Superior temporal gyrus (tissue), 1 donor: ENCODE measurements around the gene CUX1.
"Not testable (repeated sequence)": the region's sequence is repeated elsewhere in the genome, so short reads cannot be mapped to it uniquely, and the experiment has no call there.

Experiments used
- DNase-seq: peaks from one replicate; pipeline ENCODE4 v3.0.0-alpha.2; 2016; ENCODE audit errors: extremely low spot score

Gene CUX1

GRCh38 chr7:102214477-102215072 is 397.1 kb downstream of the CUX1 start:
- DNase-seq = no peak

GRCh38 chr7:102215256-102215655 is 397.8 kb downstream of the CUX1 start:
- no peak for DNase-seq

GRCh38 chr7:102215711-102216110 is 398.3 kb downstream of the CUX1 start:
- DNase-seq = no peak

GRCh38 chr7:102216573-102217314 is 399.3 kb downstream of the CUX1 start:
- DNase-seq = no peak

GRCh38 chr7:102220229-102220850 is 402.9 kb downstream of the CUX1 start:
- DNase-seq = no peak

- peak; percentile 22 for DNase-seq
Measured at GRCh38 chr7:102220960-102221800, 403.8 kb downstream of the CUX1 start.

- DNase-seq = no peak
Measured at GRCh38 chr7:102221961-102222360, 404.5 kb downstream of the CUX1 start.

GRCh38 chr7:102222445-102222844 is 405.0 kb downstream of the CUX1 start:
- DNase-seq = peak; percentile 59

GRCh38 chr7:102223184-102223583 is 405.8 kb downstream of the CUX1 start:
- DNase-seq = no peak

- no peak for DNase-seq
Measured at GRCh38 chr7:102225025-102225424, 407.6 kb downstream of the CUX1 start.

GRCh38 chr7:102227371-102227770 is 409.9 kb downstream of the CUX1 start:
- DNase-seq = no peak

GRCh38 chr7:102228935-102229334 is 411.5 kb downstream of the CUX1 start:
- no peak for DNase-seq

- DNase-seq = not testable (repeated sequence)
Measured at GRCh38 chr7:102230162-102230561, 412.7 kb downstream of the CUX1 start.

- DNase-seq = no peak
Measured at GRCh38 chr7:102230593-102230992, 413.2 kb downstream of the CUX1 start.

- no peak for DNase-seq
Measured at GRCh38 chr7:102232611-102233286, 415.3 kb downstream of the CUX1 start.

- no peak for DNase-seq
Measured at GRCh38 chr7:102234131-102234530, 416.7 kb downstream of the CUX1 start.

- no peak for DNase-seq
Measured at GRCh38 chr7:102234801-102235550, 417.6 kb downstream of the CUX1 start.

- DNase-seq = no peak
Measured at GRCh38 chr7:102236102-102236501, 418.7 kb downstream of the CUX1 start.

- DNase-seq = peak; percentile 87
Measured at GRCh38 chr7:102236592-102237287, 419.3 kb downstream of the CUX1 start.

- DNase-seq = no peak
Measured at GRCh38 chr7:102239206-102239820, 421.9 kb downstream of the CUX1 start.
